Measurements from ENCODE around the gene UBE2O.

DNA sequence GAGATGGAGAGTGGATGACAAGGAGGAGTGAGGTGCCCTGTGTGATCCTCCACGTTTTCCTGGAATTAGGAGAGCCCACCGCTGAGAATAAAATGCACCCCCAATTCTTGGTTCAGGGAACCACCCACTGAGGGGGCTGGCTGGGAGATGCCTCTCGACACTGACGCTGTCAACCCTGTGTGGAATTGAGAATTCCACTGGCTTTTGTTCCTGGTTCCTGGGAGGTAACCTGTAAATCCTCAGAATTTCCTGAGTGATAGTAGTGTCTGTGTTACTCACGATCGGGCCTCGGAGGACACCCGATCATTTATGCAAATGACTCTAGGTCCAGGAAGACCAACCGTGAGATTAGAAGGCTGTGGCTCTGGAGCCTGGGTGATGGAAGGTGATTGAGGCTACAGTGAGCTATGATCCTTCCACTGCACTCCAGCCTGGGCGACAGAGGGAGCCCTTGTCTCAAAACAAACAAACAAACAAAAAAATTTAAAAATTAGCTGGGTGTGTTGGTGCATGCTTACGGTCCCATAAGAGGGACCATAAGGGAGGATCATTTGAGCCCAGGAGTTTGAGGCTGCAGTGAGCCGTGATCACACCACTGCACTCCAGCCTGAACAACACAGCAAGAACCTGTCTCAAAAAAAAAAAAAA is 87.6 kb downstream of the UBE2O start:
- TF ChIP-seq CTCF (tag by site-specific recombination; IDR thresholded peaks at IDR 0.05) (no peak; the same call in 1 of the 2 replicates), ZNF169 (tag by site-specific recombination; IDR thresholded peaks at IDR 0.05) (no peak), BCL11A (tag by site-specific recombination; IDR thresholded peaks at IDR 0.05; ENCODE audit: low read depth) (no peak), GLI2 (tag by site-specific recombination; IDR thresholded peaks at IDR 0.05; ENCODE audit: borderline replicate concordance, low read depth) (no peak), ZBTB7A (tag by site-specific recombination; IDR thresholded peaks at IDR 0.05; ENCODE audit: low read depth) (no peak), ZNF514 (tag by site-specific recombination; IDR thresholded peaks at IDR 0.05) (no peak)
- TF ChIP-seq, protein P1, sequence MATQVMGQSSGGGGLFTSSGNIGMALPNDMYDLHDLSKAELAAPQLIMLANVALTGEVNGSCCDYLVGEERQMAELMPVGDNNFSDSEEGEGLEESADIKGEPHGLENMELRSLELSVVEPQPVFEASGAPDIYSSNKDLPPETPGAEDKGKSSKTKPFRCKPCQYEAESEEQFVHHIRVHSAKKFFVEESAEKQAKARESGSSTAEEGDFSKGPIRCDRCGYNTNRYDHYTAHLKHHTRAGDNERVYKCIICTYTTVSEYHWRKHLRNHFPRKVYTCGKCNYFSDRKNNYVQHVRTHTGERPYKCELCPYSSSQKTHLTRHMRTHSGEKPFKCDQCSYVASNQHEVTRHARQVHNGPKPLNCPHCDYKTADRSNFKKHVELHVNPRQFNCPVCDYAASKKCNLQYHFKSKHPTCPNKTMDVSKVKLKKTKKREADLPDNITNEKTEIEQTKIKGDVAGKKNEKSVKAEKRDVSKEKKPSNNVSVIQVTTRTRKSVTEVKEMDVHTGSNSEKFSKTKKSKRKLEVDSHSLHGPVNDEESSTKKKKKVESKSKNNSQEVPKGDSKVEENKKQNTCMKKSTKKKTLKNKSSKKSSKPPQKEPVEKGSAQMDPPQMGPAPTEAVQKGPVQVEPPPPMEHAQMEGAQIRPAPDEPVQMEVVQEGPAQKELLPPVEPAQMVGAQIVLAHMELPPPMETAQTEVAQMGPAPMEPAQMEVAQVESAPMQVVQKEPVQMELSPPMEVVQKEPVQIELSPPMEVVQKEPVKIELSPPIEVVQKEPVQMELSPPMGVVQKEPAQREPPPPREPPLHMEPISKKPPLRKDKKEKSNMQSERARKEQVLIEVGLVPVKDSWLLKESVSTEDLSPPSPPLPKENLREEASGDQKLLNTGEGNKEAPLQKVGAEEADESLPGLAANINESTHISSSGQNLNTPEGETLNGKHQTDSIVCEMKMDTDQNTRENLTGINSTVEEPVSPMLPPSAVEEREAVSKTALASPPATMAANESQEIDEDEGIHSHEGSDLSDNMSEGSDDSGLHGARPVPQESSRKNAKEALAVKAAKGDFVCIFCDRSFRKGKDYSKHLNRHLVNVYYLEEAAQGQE (tag by site-specific recombination; IDR thresholded peaks at IDR 0.05): no peak
